Measurements from ENCODE around the gene SACM1L. TPM values are rescaled to one million over a fixed set of nuclear protein-coding genes. Genes with fewer than 3 reads are reported as not detected.

Gene SACM1L
- total and polyA plus RNA-seq, 2 donors (not counting 3 experiments of a cell fraction or from before 2014, with no cell fraction given) = 11.9 to 39.9 TPM

DNA sequence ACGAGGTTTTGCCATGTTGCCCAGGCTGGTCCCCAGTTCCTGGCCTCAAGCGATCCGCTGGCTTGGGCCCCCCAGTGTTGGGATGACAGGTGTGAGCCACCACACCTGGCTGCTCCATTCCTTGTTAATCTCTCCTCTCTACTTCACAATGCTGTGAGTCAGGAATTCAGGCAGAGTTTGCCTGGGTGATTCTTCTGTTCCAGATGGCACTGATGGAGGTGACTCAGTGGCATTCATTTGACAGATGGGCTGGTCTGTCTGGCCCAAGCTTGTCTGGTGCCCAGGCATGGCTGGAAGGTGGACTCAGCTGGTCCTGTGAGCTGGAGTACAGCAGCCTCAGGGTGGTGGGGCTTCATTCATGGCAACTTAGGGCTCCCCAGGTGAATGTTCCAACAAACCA, 63.9 kb downstream of the SACM1L start:
- Histone ChIP-seq H3K79me2 (ENCODE audit: control insufficient read depth, insufficient read depth, low read length) (no peaks in the 10 kb centered on the region), H3K9ac (replicated peaks; ENCODE audit: extremely low read depth, insufficient read depth, low read length) (no peak overlapping the region), H3K9me1 (replicated peaks; ENCODE audit: control insufficient read depth, extremely low read depth, insufficient read depth, low read length) (no peaks in the 10 kb centered on the region), H3K27me3 (ENCODE audit: control insufficient read depth in 2 of 2, insufficient read depth in 2 of 2, low read length in 2 of 2) (no peaks in the 10 kb centered on the region), H3K4me1 (ENCODE audit: control insufficient read depth, extremely low read depth, insufficient read depth, low read length) (no peaks in the 10 kb centered on the region), H3K27ac (ENCODE audit: insufficient read depth, low read depth, low read length) (no peak overlapping the region), H3K4me3 (replicated peaks in 1 of 3; ENCODE audit: insufficient read depth in 1 of 3, low read depth in 1 of 3, low read length in 3 of 3) (no peak overlapping the region), H3K4me2 (ENCODE audit: insufficient read depth, low read length) (no peak overlapping the region), H3K9me3 (replicated peaks; ENCODE audit: control insufficient read depth, insufficient read depth, low read length) (no peaks in the 10 kb centered on the region), H3K36me3 (ENCODE audit: control insufficient read depth in 2 of 2, extremely low read depth in 1 of 2, insufficient read depth in 2 of 2, low read length in 2 of 2) (no peaks in the 10 kb centered on the region), H4K20me1 (replicated peaks; ENCODE audit: control insufficient read depth, extremely low read depth, insufficient read depth, low read length) (no peaks in the 10 kb centered on the region), H2AFZ (ENCODE audit: low read depth, low read length) (no peak overlapping the region)
- intact Hi-C loops (cut with micrococcal nuclease) = no loop called here
- no peak for DNase-seq (ENCODE audit: low read depth, low spot score)
- no peak for TF ChIP-seq CTCF (IDR thresholded peaks at IDR 0.05; ENCODE audit: extremely low read depth in 1 of 2, insufficient read depth in 1 of 2, low read depth in 1 of 2, low read length in 2 of 2)
- TF ChIP-seq POLR2A (IDR thresholded peaks at IDR 0.05; ENCODE audit: low read depth, low read length) = no peak
- no peak for TF ChIP-seq MYC (IDR thresholded peaks at IDR 0.05; ENCODE audit: low read depth, low read length)
- TF ChIP-seq GATA2 (IDR thresholded peaks at IDR 0.05; ENCODE audit: insufficient read depth, insufficient read length, low read depth, low read length) = no peak
- TF ChIP-seq MAX (IDR thresholded peaks at IDR 0.05; ENCODE audit: insufficient read depth, insufficient read length) = no peak
- TF ChIP-seq FOS (IDR thresholded peaks at IDR 0.05; ENCODE audit: borderline replicate concordance, insufficient read depth, low read length) = no peak
- no peak for TF ChIP-seq EZH2 (IDR thresholded peaks at IDR 0.05; ENCODE audit: borderline replicate concordance, low read depth, low read length, severe bottlenecking)
- no peak for TF ChIP-seq POLR2AphosphoS5 (IDR thresholded peaks at IDR 0.05; ENCODE audit: insufficient read depth, low read depth, low read length)
- TF ChIP-seq JUN (IDR thresholded peaks at IDR 0.05; ENCODE audit: borderline replicate concordance, insufficient read depth, insufficient read length, low read depth) = no peak
- CTCF ChIA-PET = no interaction called here
- dilution Hi-C loops (cut with MboI; ENCODE audit: extremely low pct_ligation_motif_present, low sequenced_read_pairs) = no loop called here
- no peak for FAIRE-seq
- POLR2A ChIA-PET = no interaction called here
- BruUV-seq (replicated peaks) = no TSS peak

Measured in endothelial cell of umbilical vein (primary cell).